CD4-positive, alpha-beta T cell treated with Interleukin-17A for 1 hour (primary cell): Measurements from ENCODE around the gene DNAH17.
A peak's percentile ranks its signal among the peaks of the same experiment; 100 is the strongest.
"Not testable (repeated sequence)": the region's sequence is repeated elsewhere in the genome, so short reads cannot be mapped to it uniquely, and the experiment has no call there.

Source experiments
- DNase-seq: peaks from one replicate; pipeline ENCODE4 v3.0.0-alpha.2; 2020

Gene DNAH17

GRCh38 chr17:78522031-78522809 lies 55.0 kb downstream of the DNAH17 start:
- DNase-seq = no peak

GRCh38 chr17:78517421-78517820 lies 59.8 kb downstream of the DNAH17 start:
- DNase-seq = no peak

DNA sequence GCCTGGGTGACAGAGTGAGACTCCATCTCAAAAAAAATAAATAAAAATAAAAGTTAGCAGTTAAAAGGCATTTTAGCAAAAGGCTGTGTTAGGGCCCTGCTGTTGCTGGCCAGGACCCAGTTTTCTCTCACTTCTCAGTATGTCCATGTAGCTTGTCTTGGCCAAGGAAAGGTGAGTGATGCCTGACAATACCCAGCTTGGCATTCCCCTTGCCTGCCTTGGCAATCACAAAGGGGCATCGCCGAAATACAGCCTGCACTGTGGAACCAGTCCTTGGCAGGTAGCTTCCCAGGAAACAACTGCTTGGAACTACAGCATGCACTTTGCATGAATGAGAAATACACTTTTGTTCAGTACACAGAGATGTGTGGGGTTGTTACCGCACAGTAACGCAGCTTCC lies 61.7 kb downstream of the DNAH17 start:
- no peak for DNase-seq

DNA sequence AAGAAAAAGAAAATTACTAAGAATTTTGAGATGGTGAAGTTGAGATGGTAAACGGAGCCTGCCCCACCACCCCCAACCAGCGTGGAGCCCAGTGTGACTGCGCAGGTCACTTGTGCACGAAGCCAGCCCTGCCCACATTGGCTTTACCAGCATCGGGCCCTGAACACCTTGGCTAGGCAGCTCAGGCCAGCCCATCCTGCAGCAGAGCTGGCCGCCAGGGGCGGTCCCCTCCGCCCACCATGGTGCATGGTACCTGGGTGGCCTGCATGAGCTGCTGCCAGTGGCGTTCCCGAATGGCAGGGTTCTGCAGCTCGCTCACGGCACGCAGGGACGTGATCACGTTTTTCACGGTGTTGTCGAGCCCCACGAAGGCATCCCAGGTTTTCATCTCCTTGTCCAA lies 62.7 kb downstream of the DNAH17 start:
- no peak for DNase-seq

DNA sequence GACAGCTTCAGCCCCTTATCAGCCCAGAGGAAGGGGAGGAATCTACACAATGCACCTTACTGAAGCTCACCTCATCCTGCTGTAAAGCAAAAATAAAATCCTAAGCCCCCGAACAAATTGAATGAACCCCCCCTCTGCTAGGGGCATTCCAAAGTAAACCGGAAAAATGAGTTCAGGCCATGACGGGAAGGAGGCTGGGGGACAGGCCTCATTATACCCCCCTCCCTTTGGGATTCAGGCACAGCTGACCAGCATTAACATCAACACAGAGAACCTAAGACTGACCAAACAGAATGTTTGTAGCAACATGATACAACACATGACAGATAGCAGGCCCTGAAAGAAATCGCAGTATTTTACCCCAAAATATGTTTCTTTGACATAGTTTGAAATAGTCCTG lies 64.2 kb downstream of the DNAH17 start:
- DNase-seq = no peak

DNA sequence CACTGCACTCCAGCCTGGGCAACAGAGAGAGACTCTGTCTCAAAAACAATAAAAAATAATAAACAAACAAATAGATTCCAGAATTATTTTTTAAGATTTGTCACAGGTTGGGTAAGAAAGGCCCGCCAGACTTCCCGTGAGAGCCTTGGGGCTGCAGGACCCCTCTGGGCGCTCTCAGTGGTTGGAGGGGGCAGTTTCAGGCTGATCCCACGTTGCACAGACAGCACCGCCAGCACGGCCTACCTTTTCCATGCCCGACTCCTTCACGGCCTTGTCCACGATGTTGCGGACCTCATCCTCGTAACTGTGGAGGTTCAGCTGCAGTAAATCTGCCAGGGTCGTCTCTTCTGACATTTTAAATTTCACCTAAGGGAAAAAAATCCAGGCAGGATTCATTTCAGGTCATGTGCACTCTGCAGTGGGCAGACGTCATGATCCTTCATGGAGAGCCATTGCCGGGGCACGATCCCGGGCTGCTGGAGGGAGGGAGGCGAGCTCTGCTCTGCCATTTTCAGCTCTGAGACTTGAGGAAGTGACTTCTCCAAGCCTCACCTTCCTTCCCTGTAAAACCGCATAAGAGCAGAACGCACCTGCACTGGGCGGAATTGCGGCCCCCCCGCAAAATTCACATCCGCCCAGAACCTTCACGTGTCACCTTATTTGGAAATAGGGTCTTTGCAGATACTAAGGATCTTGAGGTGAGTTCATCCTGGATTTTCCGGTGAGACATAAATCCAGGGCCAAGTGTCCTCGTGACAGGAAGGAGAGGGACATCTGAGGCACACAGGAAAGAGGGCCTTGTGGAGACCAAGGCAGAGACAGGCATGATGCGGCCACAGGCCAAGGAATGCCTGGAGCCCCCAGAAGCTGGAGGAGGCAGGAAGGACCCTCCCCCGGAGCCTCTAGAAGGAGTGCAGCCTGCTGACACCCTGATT lies 66.8 kb downstream of the DNAH17 start:
- DNase-seq = no peak

DNA sequence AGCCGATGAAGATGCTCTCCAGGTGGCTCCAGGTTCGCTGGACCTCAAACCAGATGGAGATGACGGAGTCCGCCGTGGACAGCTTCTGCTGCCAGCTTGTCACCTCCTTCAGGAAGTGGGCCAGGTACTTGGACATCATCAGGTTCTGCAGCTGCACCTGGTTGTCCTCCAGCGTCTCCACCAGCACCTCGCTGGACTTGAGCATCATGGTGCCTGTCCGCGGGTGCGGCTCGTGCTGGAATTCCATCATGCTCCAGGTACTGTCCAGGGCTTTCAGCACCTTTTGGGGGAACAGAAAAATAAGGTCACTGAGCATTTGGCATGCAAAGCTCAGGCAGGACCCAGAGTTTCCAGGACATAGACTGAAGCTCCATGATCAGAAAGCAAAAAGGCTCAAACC lies 69.7 kb downstream of the DNAH17 start:
- no peak for DNase-seq

GRCh38 chr17:78506454-78507309 lies 70.5 kb downstream of the DNAH17 start:
- DNase-seq = no peak

GRCh38 chr17:78504156-78504925 lies 72.9 kb downstream of the DNAH17 start:
- no peak for DNase-seq

DNA sequence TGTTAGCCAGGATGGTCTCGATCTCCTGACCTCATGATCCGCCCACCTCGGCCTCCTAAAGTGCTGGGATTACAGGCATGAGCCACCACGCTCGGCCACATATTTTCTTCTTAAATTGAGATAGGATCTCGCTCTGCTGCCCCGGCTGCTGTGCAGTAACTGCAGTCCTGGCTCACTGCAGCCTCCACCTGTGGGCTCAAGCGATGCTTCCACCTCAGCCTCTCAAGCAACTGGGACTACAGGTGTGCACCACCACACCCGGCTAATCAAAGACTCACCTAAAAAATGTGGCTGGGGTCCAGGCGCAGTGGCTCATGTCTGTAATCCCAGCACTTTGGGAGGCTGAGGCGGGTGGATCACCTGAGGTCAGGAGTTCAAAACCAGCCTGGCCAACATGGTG lies 73.8 kb downstream of the DNAH17 start:
- not testable (repeated sequence) for DNase-seq

- no peak for DNase-seq
Observed at GRCh38 chr17:78502611-78503148, 74.5 kb downstream of the DNAH17 start.

GRCh38 chr17:78501241-78502036 lies 75.8 kb downstream of the DNAH17 start:
- DNase-seq = no peak

DNA sequence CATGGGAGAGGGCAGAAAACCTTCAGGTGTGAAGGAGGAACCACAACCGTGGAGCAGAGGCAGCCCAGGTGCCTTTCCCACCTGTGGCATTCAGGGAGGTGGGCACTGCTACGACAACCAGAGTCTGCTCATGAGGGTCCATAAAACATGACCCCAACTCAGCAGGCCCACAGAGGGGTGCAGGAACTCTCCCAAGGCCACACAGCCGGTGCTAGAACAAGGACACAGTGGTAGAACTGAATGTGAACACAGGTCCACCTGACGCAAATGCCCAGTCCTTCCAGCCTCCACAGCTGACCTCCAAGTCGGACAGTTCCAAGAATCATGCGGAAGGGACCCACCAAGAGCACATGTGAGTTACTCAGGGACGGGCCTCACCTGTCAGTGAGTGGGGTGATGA lies 76.4 kb downstream of the DNAH17 start:
- no peak for DNase-seq

GRCh38 chr17:78499715-78500540 lies 77.3 kb downstream of the DNAH17 start:
- DNase-seq = no peak

DNA sequence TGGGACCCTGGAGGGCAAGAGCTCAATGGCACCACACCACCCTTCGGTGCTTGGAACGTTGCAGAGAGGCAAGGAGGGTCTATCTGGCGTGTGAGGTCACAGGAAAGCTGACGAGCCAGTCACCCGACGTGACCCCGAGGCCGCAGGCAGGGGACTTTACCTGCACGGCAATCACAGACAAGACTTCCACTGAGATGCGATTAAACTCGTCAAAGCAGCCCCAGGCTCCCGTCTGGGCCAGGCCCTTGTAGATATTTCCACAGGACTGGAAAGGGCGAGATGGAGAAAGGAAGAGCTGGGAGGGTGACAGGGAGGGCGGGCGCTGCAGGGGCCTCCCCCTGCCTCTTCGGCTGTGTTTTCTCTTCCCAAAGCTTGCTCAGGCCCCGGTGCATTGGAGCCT lies 78.3 kb downstream of the DNAH17 start:
- no peak for DNase-seq

- peak; percentile 68 for DNase-seq
Observed at GRCh38 chr17:78497115-78497540, 80.1 kb downstream of the DNAH17 start.

- DNase-seq = no peak
Observed at GRCh38 chr17:78496311-78496710, 80.9 kb downstream of the DNAH17 start.

- no peak for DNase-seq
Observed at GRCh38 chr17:78495634-78496033, 81.6 kb downstream of the DNAH17 start.

- no peak for DNase-seq
Observed at GRCh38 chr17:78494696-78495330, 82.4 kb downstream of the DNAH17 start.
